Right renal pelvis (tissue), 4 donors: ENCODE measurements around the gene MT1G. TPM values are rescaled to one million over a fixed set of nuclear protein-coding genes. Genes with fewer than 3 reads are reported as not detected.
"Not testable (repeated sequence)": the region's sequence is repeated elsewhere in the genome, so short reads cannot be mapped to it uniquely, and the experiment has no call there.

Experiments used
- DNase-seq, 4 donors: peaks; one replicate each; pipeline ENCODE4 v3.0.0-alpha.2; 2013; ENCODE audit warnings: low read depth in 4 of 4, low spot score in 3 of 4, missing footprints in 1 of 4
- polyA plus RNA-seq, 4 donors: library from polyadenylated mRNA; unstranded; fragments of 120-200 nt; gene quantifications; one replicate each; pipeline ENCODE4 v1.2.1, GENCODE V29; 2013; ENCODE audit not compliant: insufficient read length in 4 of 4

The MT1G gene
- 100 to 1,000 TPM in 1 of 4 donors, 10 to 100 TPM in 3; 16.8 to 231 (median 62.7) TPM for polyA plus RNA-seq

DNA sequence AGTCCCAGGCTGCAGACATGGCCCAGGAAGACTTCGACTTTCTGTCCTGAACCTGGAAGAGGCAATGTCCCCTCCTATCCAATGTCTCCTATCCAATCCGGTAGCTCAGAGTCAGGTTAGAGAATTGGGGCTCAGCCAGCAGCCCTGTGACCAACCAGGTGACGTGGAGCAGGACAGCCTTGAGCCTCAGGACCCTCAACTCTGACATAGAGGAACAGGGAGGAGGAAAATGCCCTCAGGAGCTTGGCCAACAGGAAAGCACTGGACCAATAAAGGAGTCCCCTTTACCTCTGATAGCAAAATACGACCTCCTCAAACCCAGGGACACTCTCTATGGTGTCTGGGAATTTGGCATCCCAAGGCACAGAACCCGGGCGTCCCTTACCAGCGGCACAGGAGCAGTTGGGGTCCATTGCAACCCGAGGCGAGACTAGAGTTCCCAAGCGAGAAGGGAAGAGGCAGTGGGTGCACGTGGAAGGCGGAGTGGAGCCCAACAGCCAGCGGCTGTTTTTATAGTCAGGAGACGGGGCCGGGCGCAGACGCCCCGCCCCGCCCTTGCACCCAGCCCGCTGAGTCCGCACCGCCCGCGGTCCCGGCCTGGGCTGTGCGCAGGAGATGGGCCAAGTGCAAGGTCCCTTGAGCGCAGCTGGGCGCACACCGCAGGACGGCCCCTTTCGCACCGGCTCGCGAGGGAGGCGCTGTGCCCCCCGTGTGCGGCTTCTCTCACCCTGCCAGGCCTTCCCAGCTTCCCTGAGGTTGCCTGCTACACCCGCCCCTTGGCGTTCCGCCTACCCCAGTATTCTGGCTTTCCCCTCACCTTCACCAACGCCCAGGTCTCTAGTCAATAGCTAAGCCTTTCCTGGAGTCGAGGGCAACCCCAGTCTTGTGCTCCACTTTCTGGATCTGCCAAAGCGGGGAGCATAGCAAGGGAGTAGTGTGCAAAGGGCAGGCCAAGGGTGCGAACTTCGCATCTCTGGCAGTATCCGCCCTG, at the start of gene MT1G:
TSS of gene MT1G (minus strand) at position 485 of the 991 bp plus-strand sequence. CDS start at position 413, 72 bp downstream.
- DNase-seq: no peak

GRCh38 chr16:56717532-56717931, 49.7 kb upstream of the MT1G start:
- not testable (repeated sequence) for DNase-seq

- no peak for DNase-seq
Measured at GRCh38 chr16:56716761-56717160, 48.9 kb upstream of the MT1G start.

GRCh38 chr16:56715126-56715525, 47.3 kb upstream of the MT1G start:
- no peak for DNase-seq

DNA sequence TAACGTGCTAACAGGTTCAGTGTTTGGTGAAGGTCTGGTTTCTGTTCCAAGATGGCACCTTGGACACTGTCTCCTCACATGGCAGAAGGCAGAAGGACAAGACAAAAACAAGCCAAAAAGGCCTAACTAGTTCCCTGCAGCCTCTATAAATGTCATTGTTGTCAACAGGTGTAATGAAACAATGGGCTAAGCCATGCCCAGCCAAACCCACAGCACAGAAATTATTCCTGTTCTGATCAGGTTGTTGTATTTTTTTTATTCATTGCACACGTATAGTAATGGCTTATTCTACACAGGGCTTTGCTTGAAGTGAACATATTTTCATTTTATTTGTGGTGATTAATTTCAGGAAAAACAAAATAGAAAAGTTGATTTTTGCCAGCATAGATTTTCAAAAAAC, 45.9 kb upstream of the MT1G start:
- DNase-seq: no peak

DNA sequence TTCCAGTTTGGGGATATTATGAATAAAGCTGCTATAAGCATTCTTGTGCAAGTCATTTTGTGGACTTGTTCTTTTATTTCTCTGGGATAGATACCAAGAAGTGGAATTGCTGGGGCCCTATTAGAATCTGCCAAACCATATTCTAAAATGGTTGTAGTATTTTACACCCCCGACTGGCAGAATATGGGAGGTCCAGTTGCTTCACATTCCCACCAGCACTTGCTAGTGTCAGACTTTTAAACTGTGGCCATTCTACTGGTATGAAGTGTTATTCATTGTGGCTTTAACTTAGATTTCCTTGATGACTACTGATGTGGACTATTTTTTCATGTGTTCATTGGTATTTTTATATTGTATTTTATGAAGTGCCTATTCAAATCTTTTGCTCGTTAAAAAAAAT, 44.0 kb upstream of the MT1G start:
- DNase-seq: no peak

- DNase-seq: no peak
Measured at GRCh38 chr16:56710181-56710737, 42.4 kb upstream of the MT1G start.

- DNase-seq: no peak
Measured at GRCh38 chr16:56709443-56710040, 41.7 kb upstream of the MT1G start.

GRCh38 chr16:56708525-56709442, 40.9 kb upstream of the MT1G start:
- no peak for DNase-seq

GRCh38 chr16:56702836-56703235, 35.0 kb upstream of the MT1G start:
- no peak for DNase-seq

DNA sequence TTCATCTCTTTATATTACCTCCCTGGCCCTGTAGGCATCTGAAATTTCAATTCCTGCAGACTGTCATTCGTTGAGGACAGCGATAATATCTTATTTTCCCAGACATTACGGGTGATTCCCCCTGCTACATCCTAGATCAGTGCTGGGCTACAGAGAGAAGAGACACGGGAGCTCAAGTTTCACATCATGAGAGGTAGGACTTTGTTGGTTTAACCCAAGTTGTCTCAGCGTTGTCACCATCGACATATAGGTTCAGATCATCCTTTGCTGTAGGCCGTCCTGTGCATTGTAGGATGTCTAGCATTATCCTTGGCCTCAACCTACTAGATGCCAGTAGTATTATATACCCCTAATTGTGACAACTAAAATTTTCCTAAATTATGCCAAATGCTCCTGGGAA, 33.7 kb upstream of the MT1G start:
- no peak for DNase-seq

DNA sequence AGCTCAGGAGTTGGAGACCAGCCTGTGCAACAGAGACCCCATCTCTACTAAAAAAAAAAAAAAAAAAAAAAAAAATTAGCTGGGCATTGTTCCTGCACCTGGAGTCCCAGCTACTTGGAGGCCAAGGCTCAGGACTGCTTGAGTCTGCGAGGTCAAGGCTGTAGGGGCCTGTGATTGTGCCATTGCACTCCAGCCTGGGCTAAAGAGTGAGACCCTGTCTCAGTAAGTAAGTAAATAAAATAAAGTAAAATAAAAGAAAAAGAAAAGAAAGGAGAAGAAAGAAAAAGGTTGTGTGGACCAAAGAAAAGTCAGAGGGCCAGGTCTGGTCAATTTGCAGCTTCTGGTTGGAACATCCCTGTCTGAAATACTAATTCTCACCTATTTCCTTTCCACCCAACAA, 32.8 kb upstream of the MT1G start:
- DNase-seq: no peak

GRCh38 chr16:56700195-56700594, 32.3 kb upstream of the MT1G start:
- no peak for DNase-seq

- no peak for DNase-seq
Measured at GRCh38 chr16:56697456-56698155, 29.7 kb upstream of the MT1G start.

GRCh38 chr16:56695246-56695645, 27.4 kb upstream of the MT1G start:
- DNase-seq: no peak

- DNase-seq: peak in 1 of 4 donors; percentile 26
Measured at GRCh38 chr16:56691885-56692284, 24.0 kb upstream of the MT1G start.

GRCh38 chr16:56690420-56691122, 22.7 kb upstream of the MT1G start:
- no peak for DNase-seq

DNA sequence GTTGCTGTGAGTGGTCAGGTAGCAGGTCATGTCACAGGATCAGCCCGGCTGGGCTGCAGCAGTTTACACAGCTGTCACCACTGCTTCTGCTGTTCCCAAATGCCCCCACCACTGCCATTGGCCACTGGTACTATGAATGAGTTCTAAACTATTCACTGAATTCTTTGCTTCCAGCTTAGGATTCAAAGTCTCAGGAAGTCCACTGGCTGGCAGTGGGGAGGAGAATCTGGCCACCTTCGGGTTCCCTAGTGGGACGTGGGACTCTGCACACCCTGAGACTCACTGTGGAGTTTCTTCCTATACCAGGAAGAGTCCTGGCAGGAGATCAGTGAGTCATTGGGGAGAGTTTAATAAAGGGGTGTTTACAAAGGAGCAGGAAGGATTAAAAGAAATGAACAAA, 21.3 kb upstream of the MT1G start:
- no peak for DNase-seq

DNA sequence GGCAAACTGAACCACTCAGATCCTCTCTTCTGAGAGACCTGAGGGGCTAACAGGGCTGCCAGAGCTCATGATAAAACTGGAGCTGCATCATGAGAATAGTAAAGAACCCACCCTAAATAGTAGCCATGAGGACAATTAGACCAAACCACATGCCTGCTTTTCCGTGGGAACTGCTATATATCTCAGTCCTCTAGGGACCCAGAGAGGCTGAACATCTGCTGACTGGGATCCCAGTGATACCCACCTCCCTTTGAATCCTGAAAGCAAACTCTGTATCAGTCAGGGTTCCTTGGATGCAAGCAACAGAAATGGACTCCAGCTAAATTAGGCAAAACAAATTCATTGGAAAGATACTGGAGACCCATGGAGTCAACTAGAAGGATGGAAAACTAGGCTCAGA, 20.9 kb upstream of the MT1G start:
- no peak for DNase-seq
